NOMO-1 treated with DMSO at 0.1 percent for 48 hours (cell line): ENCODE data around the gene SEC23IP.

Experiments
- DNase-seq: peaks from one replicate; lab custom pipeline; 2025; ENCODE audit not compliant: unreplicated experiment; lab: John Stamatoyannopoulos, UW

Gene SEC23IP

GRCh38 chr10:119932631-119933030 is 40.1 kb downstream of the SEC23IP start:
- no peak for DNase-seq

- no peak for DNase-seq
Observed at GRCh38 chr10:119933179-119933578, 40.6 kb downstream of the SEC23IP start.

DNA sequence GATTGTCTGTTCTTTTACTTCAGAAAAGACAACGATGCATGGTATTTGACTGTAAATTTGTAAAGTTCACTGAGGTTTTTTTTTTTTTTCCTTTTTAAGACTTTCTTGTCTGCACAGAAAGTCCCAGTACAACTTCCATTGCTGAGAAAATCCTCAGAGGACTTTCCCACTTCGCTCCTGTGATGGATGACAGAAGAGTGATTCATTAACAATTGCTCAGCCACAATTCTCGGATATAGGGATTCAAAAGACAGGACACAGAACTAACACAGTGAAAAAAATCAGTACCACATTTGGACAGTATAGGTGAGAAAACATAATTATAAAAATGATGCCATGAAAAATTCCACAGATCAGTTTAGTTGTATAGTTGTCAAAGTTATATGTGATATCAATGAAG is 48.0 kb downstream of the SEC23IP start:
- no peak for DNase-seq

DNA sequence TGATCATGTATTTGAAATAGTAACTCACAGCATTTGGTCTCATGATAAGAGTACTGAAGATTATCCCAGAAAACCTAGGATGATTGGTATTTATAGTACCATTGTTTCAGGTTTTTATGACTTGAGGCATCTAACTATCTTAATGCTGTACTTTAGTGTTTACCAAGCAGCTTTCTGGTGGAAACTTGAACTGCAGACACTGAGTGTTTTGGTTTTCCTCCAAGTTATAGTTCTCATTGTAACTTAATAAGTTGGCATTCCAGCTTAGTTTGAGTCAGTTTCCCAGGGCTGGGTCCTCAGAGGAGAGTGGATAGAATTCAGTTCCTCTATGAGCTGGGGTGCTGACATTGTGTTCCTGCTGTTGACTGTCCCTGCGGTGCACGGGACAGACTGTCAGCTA is 50.4 kb downstream of the SEC23IP start:
- DNase-seq, result no peak

DNA sequence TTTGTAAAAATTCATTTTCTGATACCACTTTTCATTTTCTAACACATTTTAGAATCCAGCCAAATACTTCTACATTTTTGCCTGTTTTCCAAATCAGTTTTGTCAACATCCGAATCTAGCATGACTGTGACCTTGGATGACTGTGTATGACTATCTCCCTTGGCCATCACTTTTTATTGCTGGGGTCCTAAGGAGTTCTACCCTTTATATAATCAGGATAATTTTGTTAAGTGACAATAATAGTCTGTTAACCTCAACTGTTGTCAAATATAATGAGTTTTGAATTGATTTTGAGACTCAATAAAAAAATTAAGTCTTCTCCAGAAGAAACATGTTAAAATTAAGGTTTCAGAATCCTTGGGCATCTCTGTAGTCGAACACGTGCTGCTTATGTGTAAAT is 53.3 kb downstream of the SEC23IP start:
- no peak for DNase-seq

GRCh38 chr10:119947300-119947699 is 54.8 kb downstream of the SEC23IP start:
- DNase-seq, result no peak

- DNase-seq, result no peak
Observed at GRCh38 chr10:119957451-119957850, 64.9 kb downstream of the SEC23IP start.

GRCh38 chr10:119962837-119963236 is 70.3 kb downstream of the SEC23IP start:
- DNase-seq, result no peak

DNA sequence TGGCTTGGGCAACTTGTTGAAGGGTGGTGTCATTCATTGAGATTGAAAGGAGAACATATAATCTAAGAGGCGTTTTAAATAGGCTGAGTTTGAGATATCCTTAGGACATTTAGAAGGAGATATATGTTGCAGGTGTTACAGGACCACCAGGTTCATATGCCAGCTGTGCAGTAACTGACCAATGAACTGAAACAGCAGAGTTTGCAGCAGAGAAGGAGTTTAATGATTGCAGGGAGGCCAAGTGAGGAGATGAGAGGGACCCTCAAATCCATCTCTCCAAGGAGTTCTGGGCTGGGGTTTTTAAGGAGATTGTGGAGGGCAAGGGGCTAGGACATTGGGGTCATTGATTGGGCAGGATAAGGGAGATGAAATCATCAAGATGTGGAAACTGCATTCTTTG is 74.5 kb downstream of the SEC23IP start:
- DNase-seq, result no peak

GRCh38 chr10:119969609-119970008 is 77.1 kb downstream of the SEC23IP start:
- no peak for DNase-seq

DNA sequence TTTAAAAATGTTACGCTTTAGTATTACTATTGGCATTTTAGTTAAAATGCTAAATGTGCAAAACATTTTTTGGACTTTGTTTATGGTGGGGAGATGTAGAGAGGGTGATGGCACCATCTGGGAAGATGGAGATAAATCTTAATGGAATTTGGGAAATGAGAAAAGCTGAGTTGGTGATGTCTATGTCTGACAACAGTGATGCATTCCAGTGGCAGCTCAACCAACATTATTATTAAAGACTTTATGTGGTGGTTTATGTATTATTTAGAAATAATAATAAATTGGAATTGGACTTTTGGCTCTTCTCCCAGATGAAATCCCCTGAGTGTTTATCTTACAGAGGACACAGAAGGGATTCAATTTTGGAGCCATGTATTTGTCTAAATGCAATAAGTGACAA is 77.6 kb downstream of the SEC23IP start:
- DNase-seq, result no peak

DNA sequence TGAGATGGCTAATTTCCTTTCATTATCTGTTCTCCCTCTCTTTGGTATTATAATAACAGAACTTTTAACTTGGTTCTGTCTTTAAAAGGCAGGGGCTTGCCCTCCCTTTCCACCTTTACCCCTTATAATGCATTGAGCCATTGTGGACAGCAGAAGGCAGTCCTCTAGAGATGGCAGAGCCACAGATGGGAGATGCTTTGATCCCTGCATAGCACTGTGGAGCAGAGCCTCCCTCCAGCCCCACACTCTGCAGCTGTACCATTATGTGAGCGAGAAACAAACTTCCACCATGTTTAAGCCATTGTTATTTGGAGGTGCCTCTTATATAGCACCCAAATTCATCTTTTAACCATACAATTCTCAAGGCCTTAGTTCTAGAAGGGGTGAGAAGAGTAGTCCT is 78.4 kb downstream of the SEC23IP start:
- no peak for DNase-seq

GRCh38 chr10:119973281-119973680 is 80.8 kb downstream of the SEC23IP start:
- DNase-seq, result no peak

DNA sequence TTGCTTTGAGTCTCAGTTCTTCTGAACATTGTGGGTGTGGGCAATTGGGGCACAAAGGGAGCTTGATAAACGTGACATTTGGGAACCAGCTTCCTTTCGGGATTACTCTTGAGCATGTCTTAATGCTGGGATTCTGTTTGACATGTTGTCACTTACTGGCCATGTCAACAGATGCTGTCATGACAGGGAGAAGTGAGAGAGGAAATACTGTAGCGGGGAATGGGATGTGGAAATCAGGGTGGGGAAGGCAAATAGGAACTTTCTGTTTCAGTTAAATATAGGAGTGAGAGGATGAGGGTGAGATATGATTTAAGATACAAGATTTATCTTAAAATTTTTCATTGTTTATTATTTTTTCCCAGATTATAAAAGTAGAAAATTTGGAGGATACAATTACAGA is 83.9 kb downstream of the SEC23IP start:
- DNase-seq, result no peak

DNA sequence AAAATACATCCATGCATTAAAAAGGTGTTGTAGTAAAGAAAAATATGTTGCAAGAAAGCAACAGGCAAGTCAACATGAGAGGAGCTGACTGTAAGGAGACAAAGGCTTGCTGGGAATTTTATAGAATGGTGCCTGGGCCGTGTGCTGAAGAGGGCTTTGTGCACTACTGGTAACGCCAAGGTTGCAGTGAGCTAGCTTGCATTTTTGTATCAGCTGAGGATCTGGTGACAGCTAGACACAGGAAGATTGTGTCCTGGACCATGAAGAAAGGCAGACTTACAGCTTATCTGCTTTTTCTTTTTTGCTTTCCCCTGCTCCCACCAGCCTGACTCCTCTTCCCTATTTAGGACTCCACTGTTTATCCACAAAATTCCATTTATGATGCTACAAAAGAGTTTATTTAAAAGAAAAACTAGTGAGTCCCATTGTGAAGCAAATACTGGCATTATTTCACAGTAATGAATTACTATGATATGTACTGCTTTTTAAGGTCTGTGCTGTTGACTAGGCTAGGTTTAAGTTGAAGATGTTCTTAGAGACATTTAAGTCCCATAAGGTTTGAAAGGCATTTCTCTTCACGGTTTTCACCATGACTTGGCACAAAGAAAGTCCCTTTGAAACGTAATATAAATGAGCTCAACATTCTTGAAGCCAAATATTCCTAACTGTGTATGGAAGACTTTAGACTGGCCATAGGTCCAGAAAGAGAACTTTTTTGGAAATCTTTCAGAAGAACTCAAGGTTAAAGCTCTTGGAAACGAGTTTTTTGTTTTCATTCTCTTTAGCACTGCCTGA is 88.6 kb downstream of the SEC23IP start:
- DNase-seq, result no peak

DNA sequence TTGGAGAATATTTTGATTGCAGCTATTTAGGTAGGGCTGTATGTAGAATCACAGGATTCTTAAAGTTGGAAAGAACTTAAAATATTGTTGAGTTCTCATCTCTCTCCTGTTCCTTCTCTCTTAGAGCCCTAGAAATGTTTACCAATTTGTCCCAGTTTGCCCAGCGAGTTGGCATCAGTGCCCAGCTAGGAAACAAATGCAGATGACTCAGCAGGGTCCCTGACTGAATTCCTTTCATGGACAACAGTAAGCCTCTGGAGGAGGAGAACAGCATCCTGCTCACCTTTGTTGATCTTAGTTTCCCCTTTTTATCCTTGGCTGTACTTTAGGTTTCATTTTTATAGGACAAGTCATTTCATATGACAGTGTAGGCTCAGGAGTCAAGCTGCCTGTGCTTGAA is 89.3 kb downstream of the SEC23IP start:
- DNase-seq, result no peak

DNA sequence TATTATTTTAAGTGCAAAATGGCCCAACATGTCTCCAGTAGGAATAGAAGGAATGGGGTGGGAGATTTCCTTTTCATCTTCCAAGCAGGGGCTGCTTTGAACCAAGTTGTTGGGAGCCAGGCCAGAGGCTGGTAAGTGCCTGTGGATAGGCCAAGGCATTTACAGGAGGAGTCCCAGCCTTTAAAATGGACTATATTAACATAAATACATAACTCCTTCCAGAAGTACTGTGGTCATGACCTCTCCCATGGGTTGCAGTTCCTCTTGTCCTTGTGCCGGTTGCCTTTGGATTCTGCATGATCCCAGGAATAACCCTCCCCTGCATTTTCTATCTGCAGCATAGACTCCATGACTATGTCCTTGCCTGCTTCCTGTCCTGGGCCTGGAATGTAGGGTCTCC is 95.8 kb downstream of the SEC23IP start:
- DNase-seq, result no peak

GRCh38 chr10:119989966-119990365 is 97.4 kb downstream of the SEC23IP start:
- DNase-seq, result no peak

GRCh38 chr10:119991066-119991465 is 98.5 kb downstream of the SEC23IP start:
- no peak for DNase-seq

GRCh38 chr10:119991816-119992215 is 99.3 kb downstream of the SEC23IP start:
- no peak for DNase-seq
